Activated naive CD4-positive, alpha-beta T cell treated with anti-CD3 and anti-CD28 coated beads for 36 hours (primary cell): ENCODE results near the gene SIPA1L3. TPM values are rescaled to one million over a fixed set of nuclear protein-coding genes. Genes with fewer than 3 reads are reported as not detected.

ENCODE experiments used
- CTCF ChIA-PET: fragments of 350-600 bp; sonication (Branson Sonifier 250); formaldehyde crosslinking; loops from one replicate; lab custom pipeline; 2021; ENCODE audit warnings: antibody characterized with exemption; lab: Charles Lee
- DNase-seq: peaks from one replicate; pipeline ENCODE4 v3.0.0-alpha.2; 2020
- H3K27ac Mint-ChIP-seq: one replicate; pipeline ENCODE4 v1.8.0; 2021; ENCODE audit warnings: mild to moderate bottlenecking, mixed read lengths
- H3K27me3 Mint-ChIP-seq: one replicate; pipeline ENCODE4 v1.8.0; 2021; ENCODE audit warnings: low read depth, mixed read lengths
- H3K36me3 Mint-ChIP-seq: one replicate; pipeline ENCODE4 v1.8.0; 2021; ENCODE audit warnings: low read depth, mixed read lengths
- H3K4me1 Mint-ChIP-seq: one replicate; pipeline ENCODE4 v1.8.0; 2021; ENCODE audit warnings: low read depth, mixed read lengths
- H3K4me3 Mint-ChIP-seq: one replicate; pipeline ENCODE4 v1.8.0; 2021; ENCODE audit warnings: mild to moderate bottlenecking, moderate library complexity, mixed read lengths
- H3K9me3 Mint-ChIP-seq: one replicate; pipeline ENCODE4 v1.8.0; 2021; ENCODE audit warnings: mixed read lengths
- intact Hi-C: fragments of 100-400 bp; cut with micrococcal nuclease; formaldehyde crosslinking; loops from one replicate; pipeline ENCODE4 v1.15.1; 2023
- total RNA-seq, 2 experiments: library from RNA; stranded (reverse); gene quantifications; one replicate each; pipeline ENCODE4 v1.2.3, GENCODE V29; 2021

Gene SIPA1L3
- total RNA-seq, 2 experiments from 2014 or later: 8.1 to 10.4 TPM

GRCh38 chr19:38082256-38083118 is 175.5 kb downstream of the SIPA1L3 start:
- Mint-ChIP-seq H3K9me3 (no peaks in the 10 kb centered on the region), H3K4me3 (no peak overlapping the region), H3K36me3 (peaks cover 5% of the 10 kb centered on the region), H3K27ac (no peak overlapping the region), H3K27me3 (no peaks in the 10 kb centered on the region), H3K4me1 (peaks cover 21% of the 10 kb centered on the region)
- intact Hi-C loops: no loop called here
- CTCF ChIA-PET: no interaction called here
- no peak for DNase-seq

GRCh38 chr19:38084196-38084595 is 177.2 kb downstream of the SIPA1L3 start:
- Mint-ChIP-seq H3K27ac (no peak overlapping the region), H3K4me1 (peaks cover 20% of the 10 kb centered on the region), H3K36me3 (peaks cover 7% of the 10 kb centered on the region), H3K9me3 (no peaks in the 10 kb centered on the region), H3K27me3 (no peaks in the 10 kb centered on the region), H3K4me3 (no peak overlapping the region)
- intact Hi-C loops: no loop called here
- DNase-seq: no peak
- CTCF ChIA-PET: interaction anchor here (0.7 kb wide), 1 partner anchor 23 kb away, joined by 5 read pairs; no protein-coding TSS in a partner anchor

GRCh38 chr19:38089440-38089839 is 182.4 kb downstream of the SIPA1L3 start:
- H3K27ac Mint-ChIP-seq: no peak overlapping the region
- no peaks in the 10 kb centered on the region for H3K9me3 Mint-ChIP-seq
- H3K36me3 Mint-ChIP-seq: peaks cover 9% of the 10 kb centered on the region
- H3K4me1 Mint-ChIP-seq: no peaks in the 10 kb centered on the region
- CTCF ChIA-PET: interaction anchor here (0.5 kb wide), 1 partner anchor 136 kb away, joined by 3 read pairs; no protein-coding TSS in a partner anchor
- no peak for DNase-seq
- H3K27me3 Mint-ChIP-seq: no peaks in the 10 kb centered on the region
- H3K4me3 Mint-ChIP-seq: no peak overlapping the region
- intact Hi-C loops: no loop called here

- Mint-ChIP-seq H3K36me3 (peaks cover 9% of the 10 kb centered on the region), H3K4me1 (no peaks in the 10 kb centered on the region), H3K27ac (no peak overlapping the region), H3K9me3 (no peaks in the 10 kb centered on the region), H3K4me3 (no peak overlapping the region), H3K27me3 (no peaks in the 10 kb centered on the region)
- intact Hi-C loops: no loop called here
- CTCF ChIA-PET: no interaction called here
- DNase-seq: no peak
Observed at GRCh38 chr19:38093154-38093553, 186.1 kb downstream of the SIPA1L3 start.

- intact Hi-C loops: no loop called here
- Mint-ChIP-seq H3K4me3 (no peak overlapping the region), H3K27ac (no peak overlapping the region), H3K4me1 (no peaks in the 10 kb centered on the region), H3K27me3 (no peaks in the 10 kb centered on the region), H3K9me3 (no peaks in the 10 kb centered on the region), H3K36me3 (peaks cover 8% of the 10 kb centered on the region)
- DNase-seq: no peak
- CTCF ChIA-PET: interaction anchor here (1.3 to 2.4 kb wide), 2 partner anchors 190 to 196 kb away, joined by 3 to 23 read pairs; no protein-coding TSS in a partner anchor
Observed at GRCh38 chr19:38093587-38093986, 186.6 kb downstream of the SIPA1L3 start.

GRCh38 chr19:38095411-38096308 is 188.7 kb downstream of the SIPA1L3 start:
- intact Hi-C loops: loop anchor here (1.0 to 5.0 kb wide), 2 partner anchors 47 to 193 kb away; no protein-coding TSS in a partner anchor
- H3K27me3 Mint-ChIP-seq: no peaks in the 10 kb centered on the region
- H3K4me3 Mint-ChIP-seq: no peak overlapping the region
- H3K27ac Mint-ChIP-seq: no peak overlapping the region
- peaks cover 13% of the 10 kb centered on the region for H3K36me3 Mint-ChIP-seq
- DNase-seq: peak; percentile 77
- CTCF ChIA-PET: interaction anchor here (1.0 to 2.4 kb wide), 5 partner anchors 18 to 193 kb away, joined by 3 to 23 read pairs (median 3); no protein-coding TSS in a partner anchor
- H3K9me3 Mint-ChIP-seq: peaks cover 6% of the 10 kb centered on the region
- H3K4me1 Mint-ChIP-seq: no peaks in the 10 kb centered on the region

GRCh38 chr19:38099966-38100365 is 193.0 kb downstream of the SIPA1L3 start:
- H3K4me3 Mint-ChIP-seq: no peak overlapping the region
- DNase-seq: no peak
- H3K27ac Mint-ChIP-seq: no peak overlapping the region
- H3K36me3 Mint-ChIP-seq: peaks cover 20% of the 10 kb centered on the region
- no peaks in the 10 kb centered on the region for H3K27me3 Mint-ChIP-seq
- CTCF ChIA-PET: no interaction called here
- intact Hi-C loops: loop anchor here (5.0 kb wide), 1 partner anchor 42 kb away; no protein-coding TSS in a partner anchor
- H3K9me3 Mint-ChIP-seq: peaks cover 6% of the 10 kb centered on the region
- H3K4me1 Mint-ChIP-seq: no peaks in the 10 kb centered on the region

- CTCF ChIA-PET: no interaction called here
- H3K27me3 Mint-ChIP-seq: no peaks in the 10 kb centered on the region
- intact Hi-C loops: no loop called here
- H3K4me3 Mint-ChIP-seq: no peak overlapping the region
- peaks cover 6% of the 10 kb centered on the region for H3K9me3 Mint-ChIP-seq
- DNase-seq: no peak
- H3K27ac Mint-ChIP-seq: no peak overlapping the region
- H3K36me3 Mint-ChIP-seq: peaks cover 23% of the 10 kb centered on the region
- no peaks in the 10 kb centered on the region for H3K4me1 Mint-ChIP-seq
Observed at GRCh38 chr19:38100589-38100988, 193.6 kb downstream of the SIPA1L3 start.

- no peaks in the 10 kb centered on the region for H3K4me1 Mint-ChIP-seq
- CTCF ChIA-PET: no interaction called here
Observed at GRCh38 chr19:38101723-38102122, 194.7 kb downstream of the SIPA1L3 start.

GRCh38 chr19:38105574-38105973 is 198.6 kb downstream of the SIPA1L3 start:
- intact Hi-C loops: no loop called here
- H3K4me1 Mint-ChIP-seq: no peaks in the 10 kb centered on the region
- H3K9me3 Mint-ChIP-seq: no peaks in the 10 kb centered on the region
- no peak overlapping the region for H3K4me3 Mint-ChIP-seq
- no peak for DNase-seq
- H3K36me3 Mint-ChIP-seq: peaks cover 26% of the 10 kb centered on the region
- CTCF ChIA-PET: interaction anchor here (1.4 kb wide), 1 partner anchor 37 kb away, joined by 3 read pairs; no protein-coding TSS in a partner anchor
- no peaks in the 10 kb centered on the region for H3K27me3 Mint-ChIP-seq
- H3K27ac Mint-ChIP-seq: no peak overlapping the region

More at GRCh38 chr19:38101723-38102122, 194.7 kb downstream of the SIPA1L3 start:
- H3K27me3 Mint-ChIP-seq: no peaks in the 10 kb centered on the region
- H3K27ac Mint-ChIP-seq: no peak overlapping the region
- intact Hi-C loops: no loop called here
- DNase-seq: no peak
- peaks cover 6% of the 10 kb centered on the region for H3K9me3 Mint-ChIP-seq
- peaks cover 28% of the 10 kb centered on the region for H3K36me3 Mint-ChIP-seq
- H3K4me3 Mint-ChIP-seq: no peak overlapping the region

- no peak for DNase-seq
- intact Hi-C loops: no loop called here
- no peaks in the 10 kb centered on the region for H3K9me3 Mint-ChIP-seq
- CTCF ChIA-PET: interaction anchor here (1.4 kb wide), 1 partner anchor 35 kb away, joined by 3 read pairs; no protein-coding TSS in a partner anchor
- H3K27ac Mint-ChIP-seq: no peak overlapping the region
- peaks cover 34% of the 10 kb centered on the region for H3K36me3 Mint-ChIP-seq
- no peaks in the 10 kb centered on the region for H3K27me3 Mint-ChIP-seq
- no peak overlapping the region for H3K4me3 Mint-ChIP-seq
- no peaks in the 10 kb centered on the region for H3K4me1 Mint-ChIP-seq
Observed at GRCh38 chr19:38107129-38107528, 200.1 kb downstream of the SIPA1L3 start.

GRCh38 chr19:38111898-38112297 is 204.9 kb downstream of the SIPA1L3 start:
- Mint-ChIP-seq H3K27ac (no peak overlapping the region), H3K4me3 (no peak overlapping the region), H3K36me3 (peaks cover 29% of the 10 kb centered on the region), H3K27me3 (no peaks in the 10 kb centered on the region), H3K9me3 (no peaks in the 10 kb centered on the region), H3K4me1 (peaks cover 7% of the 10 kb centered on the region)
- intact Hi-C loops: no loop called here
- DNase-seq: no peak
- CTCF ChIA-PET: no interaction called here
